NCI-H2107 treated with DMSO at 0.1 percent for 48 hours (cell line): Measurements from ENCODE around the gene GFM1.
A peak's percentile ranks its signal among the peaks of the same experiment; 100 is the strongest.

ENCODE experiments used
- DNase-seq: peaks from one replicate; lab custom pipeline; 2025; ENCODE audit not compliant: unreplicated experiment; lab: John Stamatoyannopoulos, UW

Gene GFM1

GRCh38 chr3:158723991-158724390, 79.7 kb downstream of the GFM1 start:
- DNase-seq: no peak

GRCh38 chr3:158725348-158726011, 81.2 kb downstream of the GFM1 start:
- no peak for DNase-seq

GRCh38 chr3:158727206-158728060, 83.1 kb downstream of the GFM1 start:
- DNase-seq: peak; percentile 88

GRCh38 chr3:158728061-158728377, 83.7 kb downstream of the GFM1 start:
- DNase-seq: no peak

DNA sequence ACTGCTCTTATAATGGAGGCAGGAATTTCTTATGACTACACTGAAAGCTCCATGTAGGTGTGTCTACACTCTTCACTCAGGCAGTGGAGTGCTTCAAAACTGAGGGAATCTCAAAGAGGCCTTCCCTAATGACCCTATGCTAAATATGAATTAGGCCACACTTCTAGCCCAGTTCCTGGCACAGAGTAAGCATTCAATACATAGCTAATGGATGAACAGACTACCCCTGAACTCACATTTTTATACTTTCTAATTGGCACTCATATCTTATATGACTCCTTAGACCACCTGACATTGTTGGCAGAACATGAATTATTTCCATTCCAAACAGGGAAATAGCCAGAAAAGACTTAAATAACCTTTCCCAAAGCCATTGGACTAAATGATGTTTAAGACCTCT, 84.5 kb downstream of the GFM1 start:
- no peak for DNase-seq

DNA sequence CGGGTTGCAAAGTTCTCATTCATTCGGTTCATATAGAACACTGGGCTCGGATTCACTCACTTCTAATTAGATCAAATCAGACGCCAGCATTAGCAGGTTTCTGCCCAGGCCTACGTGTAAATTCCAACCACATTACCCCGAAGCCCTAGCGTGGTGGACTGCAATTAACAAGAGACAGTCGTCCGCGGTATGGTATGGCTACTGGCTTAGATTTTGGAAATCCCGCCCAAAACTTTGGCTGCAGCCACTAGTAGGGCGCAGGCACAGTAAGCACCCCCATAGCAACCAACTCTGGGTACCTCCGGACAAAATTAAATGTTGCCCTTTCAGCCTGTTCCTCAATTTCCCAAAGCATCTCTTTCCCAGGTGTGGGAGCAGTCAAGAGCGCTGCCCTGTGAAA, 87.2 kb downstream of the GFM1 start:
- no peak for DNase-seq

DNA sequence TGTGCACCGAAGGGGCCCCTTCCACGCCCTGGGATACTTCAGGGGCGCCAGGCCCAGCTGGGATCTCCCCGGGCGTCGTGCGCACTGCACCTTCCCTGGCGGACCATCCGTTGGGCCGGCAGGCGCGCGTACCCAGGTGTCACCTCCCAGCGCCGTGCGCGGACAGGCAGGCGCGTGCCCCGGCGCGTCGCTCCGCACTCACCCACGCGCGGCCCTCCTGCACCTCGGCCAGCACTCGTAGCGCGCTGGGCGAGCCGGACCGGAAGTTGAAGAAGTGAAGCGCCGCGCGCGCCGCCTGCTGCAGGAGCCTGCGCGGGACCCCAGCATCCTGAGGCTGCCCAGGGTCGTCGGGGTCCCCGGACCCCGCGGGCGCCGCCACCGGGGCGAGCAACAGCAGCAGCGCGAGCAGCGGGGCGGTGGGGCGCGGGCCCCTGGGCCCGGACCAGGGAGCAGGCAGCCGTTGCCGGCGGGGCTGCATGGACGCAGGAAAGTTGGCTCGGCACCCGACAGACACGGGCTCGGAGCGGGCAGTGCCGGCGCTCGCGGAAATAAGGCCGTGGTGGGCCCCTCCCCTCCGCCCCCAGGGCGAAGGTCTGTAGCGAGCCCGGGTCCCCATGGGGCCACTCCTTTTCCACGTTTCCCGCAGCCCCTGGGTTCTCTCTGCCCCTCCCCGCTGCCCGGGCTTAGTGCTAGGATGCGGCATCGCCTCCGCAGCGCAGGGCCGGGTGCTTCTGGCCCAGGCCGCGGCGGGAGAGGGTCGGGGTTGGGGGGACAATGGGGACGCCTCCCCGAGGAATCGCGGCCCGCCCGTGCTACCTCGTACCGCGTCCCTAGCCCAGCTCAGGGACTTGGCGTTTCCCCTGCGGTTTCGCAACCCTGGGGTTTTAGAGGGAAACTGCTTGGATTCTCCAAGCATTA, 87.9 kb downstream of the GFM1 start, which contains the start of gene RARRES1:
TSS of gene RARRES1 (minus strand) at position 520 of the 918 bp plus-strand sequence. CDS start at position 478, 42 bp downstream.
- no peak for DNase-seq

GRCh38 chr3:158732856-158733200, 88.5 kb downstream of the GFM1 start:
- DNase-seq: no peak

GRCh38 chr3:158733656-158734055, 89.3 kb downstream of the GFM1 start:
- DNase-seq: no peak

DNA sequence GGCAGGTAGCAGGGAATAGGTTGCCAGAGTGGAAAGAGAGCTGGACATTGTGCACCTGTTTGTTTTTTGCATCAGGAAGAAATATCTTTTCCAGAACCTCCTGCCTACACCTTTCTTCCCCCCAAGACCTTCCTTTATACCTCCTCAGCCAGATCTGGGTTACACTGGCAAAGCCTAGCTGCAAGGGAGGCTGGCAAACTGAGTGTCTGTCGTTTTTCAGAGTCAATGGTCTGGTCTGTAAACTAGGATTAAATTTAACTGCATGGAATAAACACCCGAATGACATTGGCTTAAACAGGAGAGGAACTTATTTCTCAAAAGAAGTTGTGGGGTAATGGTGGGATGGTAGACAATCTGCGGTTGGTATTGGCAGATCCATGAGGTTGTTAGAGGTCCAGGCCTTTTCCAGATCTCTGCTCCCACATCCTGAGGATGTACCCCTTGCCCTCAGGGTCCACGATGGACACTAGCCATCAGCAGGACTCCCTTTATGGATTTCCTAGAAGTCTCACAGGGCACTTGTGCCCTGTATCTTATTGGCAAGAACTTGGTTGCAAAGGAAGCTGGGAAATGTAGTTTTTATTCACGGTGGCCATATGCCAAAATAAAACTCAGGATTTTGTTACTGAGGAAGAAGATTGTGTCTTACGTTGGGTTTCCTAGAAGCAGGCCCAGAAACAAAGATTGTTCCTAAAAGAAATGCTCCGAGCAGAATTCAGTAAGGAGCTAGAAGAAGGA, 91.1 kb downstream of the GFM1 start:
- DNase-seq: no peak

GRCh38 chr3:158737410-158737809, 93.1 kb downstream of the GFM1 start:
- DNase-seq: no peak

DNA sequence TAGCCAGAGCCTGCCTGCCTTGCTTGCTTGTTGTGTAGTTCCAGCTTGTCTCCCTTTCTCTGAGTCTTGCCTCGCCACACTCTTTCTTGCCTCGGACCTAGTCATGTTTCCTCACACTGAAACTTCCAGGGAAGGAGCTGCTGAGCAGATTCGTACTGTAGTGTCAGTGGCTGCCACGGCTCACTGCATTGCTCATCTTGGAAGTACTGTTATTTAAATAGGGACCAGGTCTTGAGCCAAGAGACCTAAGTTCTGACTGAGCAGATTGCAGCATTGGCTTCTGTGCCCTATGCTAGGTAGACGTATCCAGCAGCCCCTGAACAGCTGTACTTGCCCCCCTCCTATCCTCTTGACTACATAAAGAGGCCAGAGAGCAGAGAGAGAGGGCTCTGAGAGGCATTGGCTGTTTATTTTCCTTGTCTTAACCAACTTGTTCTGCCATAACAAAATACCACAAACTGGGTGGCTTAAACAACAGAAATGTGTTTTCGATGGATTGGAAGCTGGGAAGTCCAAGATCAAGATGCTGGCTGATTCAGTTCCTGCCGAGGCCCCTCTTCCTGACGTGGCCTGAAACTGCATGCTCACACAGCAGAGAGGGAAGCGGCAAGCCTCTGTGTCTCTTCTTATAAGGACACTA, 93.8 kb downstream of the GFM1 start:
- no peak for DNase-seq

GRCh38 chr3:158738653-158739052, 94.3 kb downstream of the GFM1 start:
- DNase-seq: no peak

- no peak for DNase-seq
Measured at GRCh38 chr3:158739078-158739477, 94.8 kb downstream of the GFM1 start.

- no peak for DNase-seq
Measured at GRCh38 chr3:158739661-158740060, 95.3 kb downstream of the GFM1 start.
